GM21360 (cell line): Measurements from ENCODE around the gene CALCOCO1.

Experiments used
- ATAC-seq: cut with Tn5 transposase; IDR thresholded peaks from one replicate; pipeline ENCODE4 v1.9.1; 2021; ENCODE audit warnings: mild to moderate bottlenecking, moderate library complexity; ENCODE audit not compliant: unreplicated experiment

CALCOCO1 gene

DNA sequence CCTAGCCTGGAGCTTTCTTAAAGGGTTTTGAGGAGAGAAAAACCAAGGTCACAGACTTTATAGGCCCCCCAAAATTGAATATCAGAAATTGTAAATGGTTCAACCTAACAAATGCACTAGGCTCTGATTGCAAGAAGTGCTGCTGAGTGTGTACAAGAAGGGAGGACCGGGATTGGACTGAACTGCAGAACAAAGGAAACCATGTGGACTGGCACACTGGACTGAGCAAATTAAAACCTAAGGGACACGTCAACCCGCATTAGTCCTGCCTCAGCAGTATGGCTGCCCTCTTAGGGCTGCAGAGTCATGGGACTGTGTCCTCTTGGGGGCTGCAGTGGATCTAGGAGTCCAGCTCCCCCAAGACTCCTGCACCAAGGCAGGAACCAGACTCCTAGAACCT, 25.4 kb upstream of the CALCOCO1 start:
- ATAC-seq, result no peak

DNA sequence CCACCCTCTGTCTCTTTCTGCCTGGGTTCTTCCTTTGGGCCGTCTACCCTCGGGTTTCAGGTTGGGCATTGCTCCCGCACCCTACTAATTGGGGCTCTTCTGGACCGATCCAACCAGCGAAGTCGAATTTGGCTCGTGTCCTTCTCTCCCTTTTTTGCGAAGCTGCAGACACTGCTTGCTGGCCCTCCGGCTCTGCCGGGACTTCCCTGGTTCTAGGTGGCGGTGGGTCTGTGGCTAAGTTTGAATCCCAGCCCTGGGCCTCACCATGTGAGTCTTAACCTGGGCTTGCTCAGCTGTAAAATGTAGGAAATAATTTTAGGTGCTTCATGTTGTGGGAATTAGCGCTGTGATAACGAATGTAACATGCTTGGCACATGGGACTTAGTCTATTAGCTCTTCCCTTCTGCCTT, 24.9 kb upstream of the CALCOCO1 start:
- ATAC-seq, result no peak

DNA sequence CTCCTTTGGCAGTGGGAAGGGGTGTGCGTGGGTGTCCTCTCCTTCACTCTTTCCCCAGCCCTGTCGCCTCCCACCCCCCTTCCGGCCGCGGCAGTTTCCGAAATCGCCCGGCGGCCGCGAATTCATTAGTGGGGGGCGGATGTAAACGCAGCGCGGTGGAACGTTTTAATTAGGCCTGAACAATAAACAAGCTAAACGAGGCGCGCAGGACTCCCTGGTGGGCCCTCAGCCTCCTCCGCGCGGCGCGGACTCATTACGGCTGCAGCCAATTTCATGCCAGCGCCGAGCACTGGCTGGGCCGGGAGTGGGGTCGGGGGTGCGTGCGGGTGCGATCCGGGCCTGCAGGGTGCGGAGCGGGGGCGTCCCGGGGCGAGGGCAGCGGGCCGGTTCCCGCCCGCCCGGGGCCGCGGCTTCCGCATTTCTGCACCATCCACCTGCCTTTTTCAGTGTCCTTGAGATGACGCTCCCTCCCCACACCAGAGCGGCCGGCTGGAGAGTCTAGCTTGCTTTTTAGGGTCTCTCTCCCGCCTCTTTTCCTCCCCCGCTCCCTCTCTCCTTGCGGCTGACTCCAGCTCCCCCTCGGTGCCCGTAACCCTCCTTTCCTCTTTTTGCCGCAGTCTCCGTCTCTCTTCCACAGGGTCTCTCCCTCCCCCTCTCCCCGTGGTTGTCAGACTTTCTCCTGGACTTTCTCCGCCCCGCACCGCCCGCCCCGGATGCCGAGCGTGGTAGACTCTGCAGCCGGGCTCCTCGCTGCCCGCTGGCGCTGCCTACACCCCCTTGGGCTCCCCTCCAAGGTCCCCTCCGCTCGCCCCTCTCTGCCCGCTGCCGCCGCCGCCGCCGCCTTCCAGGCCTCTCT, 24.3 kb upstream of the CALCOCO1 start, which contains the start of gene CISTR:
CISTR (minus strand) TSS at position 644 of the 856 bp plus-strand sequence.
- ATAC-seq, result no peak

DNA sequence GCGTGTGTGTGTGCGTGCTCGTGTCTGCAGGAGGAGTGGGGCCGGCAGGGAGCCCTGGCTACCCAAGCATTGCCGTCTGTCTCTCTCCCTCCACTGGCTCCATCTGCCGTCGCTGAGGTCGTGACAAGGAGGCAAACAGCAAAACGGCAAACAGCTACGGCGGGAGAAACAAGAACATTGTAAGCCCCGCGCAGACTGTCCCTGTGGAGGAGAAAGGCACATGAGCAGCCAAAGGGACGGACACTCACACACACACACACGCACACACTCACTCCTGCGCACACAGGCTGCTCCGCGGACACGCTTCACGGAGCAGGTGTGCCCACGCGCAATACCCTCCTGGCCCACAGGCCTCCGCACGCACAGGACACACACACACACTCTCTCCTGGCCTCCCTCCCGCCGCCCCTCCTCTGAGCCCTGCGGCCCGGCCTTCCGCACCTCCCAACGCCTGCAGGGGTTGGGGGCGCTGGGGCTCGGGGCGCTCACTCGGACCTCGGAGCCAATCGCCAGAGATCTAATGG, 23.6 kb upstream of the CALCOCO1 start:
- no peak for ATAC-seq

DNA sequence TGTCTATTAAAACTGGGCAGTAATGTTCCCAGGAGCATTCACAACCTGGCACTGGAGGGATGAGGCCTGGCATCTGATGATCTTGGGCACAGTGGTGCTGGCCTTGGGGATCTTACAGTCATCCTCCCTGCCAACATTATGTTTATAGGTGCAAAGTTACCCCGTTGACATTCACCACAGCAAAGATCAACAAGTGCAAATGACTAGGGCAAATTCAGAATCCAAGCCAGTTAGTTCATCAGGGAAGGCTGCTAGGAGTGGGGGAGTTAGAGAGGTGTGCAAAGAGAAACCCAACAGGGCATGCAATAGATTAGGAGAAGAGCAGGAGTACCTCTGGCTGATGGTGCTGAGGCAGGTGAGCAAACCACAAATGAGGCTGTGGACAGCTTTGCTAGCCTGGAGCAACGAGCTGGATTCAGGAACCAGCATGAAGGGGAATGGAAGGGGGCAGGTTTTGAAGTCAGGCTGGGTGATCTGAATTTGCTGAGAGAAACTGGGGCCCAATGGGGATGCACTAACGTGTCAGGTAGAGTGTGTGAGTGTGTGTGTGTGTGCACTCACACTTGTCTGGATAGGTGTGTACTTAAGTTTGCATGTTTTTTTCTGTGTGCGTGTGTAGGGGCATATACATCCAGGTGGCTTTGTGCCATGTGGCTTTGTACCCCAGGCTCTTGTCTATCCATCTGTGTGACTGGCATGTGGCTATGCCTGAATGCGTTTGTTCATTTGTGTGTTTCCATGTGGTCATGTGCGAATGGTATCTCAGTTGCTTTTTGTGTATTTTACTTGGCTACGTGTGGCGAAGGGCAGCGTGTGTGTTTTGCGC, 22.9 kb upstream of the CALCOCO1 start:
- no peak for ATAC-seq

DNA sequence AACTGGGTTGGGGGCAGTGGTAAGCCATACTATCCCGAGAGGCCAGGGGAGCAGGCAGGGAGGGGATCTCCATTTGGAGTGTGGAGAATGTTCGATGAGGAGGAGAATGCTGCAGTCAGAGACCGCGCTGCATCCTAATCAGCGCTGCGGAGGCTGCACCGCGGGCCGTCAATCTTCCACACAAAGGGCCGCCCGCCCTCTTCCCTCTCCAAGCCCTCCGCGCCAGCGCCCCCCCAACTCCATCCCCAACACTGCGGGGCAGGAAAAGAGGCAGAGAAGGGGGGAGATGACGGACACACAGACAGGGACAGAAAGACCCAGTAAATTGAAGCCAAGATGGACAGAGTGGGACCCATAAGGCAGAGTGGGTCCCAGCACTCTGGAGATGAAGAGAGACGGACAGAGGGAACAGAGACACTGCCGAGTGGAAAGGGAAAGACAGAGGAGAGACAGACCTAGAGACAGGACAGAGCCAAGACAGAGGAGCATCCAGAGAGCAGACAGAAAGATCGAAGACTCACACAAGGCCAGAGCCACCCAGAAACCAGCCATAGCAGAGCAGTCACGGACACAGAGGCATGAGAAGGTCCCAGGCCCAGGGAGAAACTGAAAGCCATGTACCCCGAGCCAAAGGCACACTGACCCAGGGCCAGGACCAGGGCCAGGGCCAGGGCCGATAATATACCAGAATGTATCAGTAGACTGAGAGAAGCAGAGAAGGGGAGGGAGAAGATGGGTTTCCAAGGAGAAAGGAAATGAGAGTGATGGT, 21.0 kb upstream of the CALCOCO1 start:
- no peak for ATAC-seq

DNA sequence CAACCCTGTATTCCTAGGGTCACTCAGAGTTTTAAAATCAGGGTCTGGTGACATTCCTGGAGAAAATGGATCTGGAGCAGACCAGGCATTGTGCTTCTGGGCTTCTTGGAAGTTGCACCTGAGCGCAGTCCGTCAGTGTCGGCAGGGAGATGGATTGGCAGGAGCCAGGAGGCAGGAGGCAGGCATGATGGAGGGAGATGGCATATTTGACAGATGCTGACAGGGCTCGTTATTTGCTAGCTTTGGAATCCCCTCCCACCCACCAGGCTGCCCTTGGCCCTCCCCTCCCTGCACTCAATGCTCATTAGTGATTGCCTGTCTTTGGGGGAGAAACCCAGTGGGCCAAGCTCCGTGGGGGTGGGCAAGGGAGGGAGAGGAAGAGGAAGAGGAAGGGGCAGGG, 19.8 kb upstream of the CALCOCO1 start:
- no peak for ATAC-seq

DNA sequence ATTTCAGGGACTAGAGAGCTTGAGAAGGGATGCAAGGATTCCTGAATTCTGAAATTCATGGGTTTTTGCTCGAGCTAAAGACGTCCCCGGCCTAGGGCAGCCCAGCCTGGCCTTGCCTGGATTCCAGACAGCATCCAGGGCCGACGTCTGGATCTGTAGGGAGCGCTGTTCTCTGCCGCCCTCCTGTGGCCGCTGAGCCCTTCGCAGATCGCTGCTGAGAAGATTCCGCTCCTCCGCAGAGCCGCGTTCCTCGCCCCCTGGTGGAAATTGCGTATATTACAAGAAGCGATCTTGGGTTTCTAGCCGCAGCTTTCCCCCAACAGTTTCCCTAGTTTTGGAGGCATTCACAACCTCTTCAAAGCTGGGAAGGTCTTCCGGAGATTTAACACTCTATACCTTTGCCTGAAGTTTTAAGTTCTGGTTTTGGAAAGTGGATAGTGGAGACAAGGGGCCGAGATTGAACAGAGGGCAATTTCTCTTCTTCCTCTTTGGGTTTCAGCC, 19.4 kb upstream of the CALCOCO1 start:
- ATAC-seq, result peak; percentile 41

DNA sequence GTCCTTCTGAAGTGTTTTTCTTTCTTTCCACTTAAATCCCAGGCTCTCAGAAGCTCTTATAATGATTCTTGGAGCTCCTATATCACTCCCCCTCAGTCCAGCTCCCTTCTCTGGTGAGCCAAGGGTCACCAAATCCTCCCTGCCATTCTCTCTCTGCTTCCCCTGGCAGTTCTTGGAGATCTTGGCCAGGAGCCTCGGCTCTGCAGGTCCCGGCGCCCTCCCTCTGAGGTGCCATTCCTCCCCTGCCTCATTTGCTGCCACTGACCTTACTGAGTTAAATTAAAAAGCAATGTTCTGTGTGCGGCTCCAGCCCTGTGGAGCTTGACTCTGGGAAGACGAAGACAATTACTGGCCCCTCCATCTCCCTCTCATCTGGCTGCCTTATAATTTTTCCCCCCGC, 17.5 kb upstream of the CALCOCO1 start:
- ATAC-seq, result no peak

DNA sequence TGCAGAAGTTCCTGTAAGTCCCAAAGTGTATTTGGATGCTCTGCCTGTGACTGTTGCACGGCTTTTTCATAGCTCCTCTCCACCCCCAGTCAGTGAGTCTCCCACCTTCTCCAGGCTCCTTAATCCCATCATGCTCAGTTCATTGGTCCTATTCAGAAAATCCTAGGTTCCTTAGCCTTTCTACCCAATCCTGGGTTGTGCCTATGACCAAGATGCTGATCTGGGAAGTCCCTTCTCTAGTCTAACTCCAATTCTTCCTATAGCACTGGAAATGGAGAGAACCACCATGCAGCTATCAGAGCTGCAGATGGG, 16.8 kb upstream of the CALCOCO1 start:
- no peak for ATAC-seq

DNA sequence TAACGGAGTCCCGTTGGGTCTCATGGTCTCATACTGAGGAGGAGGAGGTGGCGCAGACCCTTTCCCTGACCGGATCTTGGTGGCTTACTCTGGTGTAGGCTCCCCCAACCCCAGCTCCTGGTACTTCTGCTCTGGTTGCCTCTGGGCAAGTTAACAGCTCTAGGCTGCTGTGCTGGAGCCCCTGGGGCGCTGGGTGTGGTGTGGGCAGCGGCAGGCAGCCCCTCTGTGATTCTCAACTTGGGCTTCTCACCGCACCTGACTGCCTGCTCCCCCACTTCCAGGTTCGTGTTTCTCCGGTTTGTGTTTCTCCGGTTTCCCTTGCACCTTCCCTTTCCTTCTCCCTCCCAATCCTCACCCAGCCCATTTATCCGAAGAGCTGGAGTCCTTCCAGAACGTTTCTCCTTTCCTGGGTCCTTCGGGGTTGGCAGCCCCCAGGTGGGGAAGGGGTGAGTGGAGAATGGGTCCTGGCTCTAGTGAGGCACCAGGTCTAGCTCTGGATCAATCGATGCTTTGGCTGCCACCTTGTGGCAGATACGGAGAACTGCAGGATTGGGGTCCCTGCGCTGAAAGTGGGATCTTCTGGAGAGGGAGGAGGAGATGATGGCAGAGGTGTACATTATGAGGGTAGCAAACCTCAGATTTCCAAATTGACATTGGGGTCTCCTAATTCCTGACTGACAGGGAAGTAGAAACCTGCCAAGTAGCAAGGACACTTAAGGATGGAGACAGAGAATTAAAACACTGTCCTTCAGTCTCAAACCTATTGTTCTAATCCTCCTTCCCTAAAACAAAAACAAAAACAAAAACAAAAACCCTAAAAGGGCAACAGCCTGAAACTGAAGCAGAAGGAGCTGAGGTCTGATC, 16.2 kb upstream of the CALCOCO1 start:
- ATAC-seq, result no peak

DNA sequence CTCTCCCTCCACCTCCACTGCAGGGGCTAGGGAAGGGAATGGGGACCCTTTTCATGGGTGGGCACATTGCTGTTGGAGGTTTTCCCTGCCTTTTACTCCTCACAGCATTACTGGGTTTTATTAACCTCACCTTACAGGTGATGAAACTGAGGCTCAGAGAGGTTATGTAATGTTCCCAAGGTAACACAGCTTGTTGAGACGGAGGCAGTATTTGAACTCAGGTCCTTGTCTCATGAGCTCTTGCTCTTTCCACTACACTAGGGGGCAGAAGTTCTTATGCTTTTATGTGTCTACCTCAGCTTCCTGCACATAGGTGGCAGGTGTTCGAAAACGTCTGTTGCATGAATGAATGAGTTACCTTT, 12.9 kb upstream of the CALCOCO1 start:
- ATAC-seq, result no peak

DNA sequence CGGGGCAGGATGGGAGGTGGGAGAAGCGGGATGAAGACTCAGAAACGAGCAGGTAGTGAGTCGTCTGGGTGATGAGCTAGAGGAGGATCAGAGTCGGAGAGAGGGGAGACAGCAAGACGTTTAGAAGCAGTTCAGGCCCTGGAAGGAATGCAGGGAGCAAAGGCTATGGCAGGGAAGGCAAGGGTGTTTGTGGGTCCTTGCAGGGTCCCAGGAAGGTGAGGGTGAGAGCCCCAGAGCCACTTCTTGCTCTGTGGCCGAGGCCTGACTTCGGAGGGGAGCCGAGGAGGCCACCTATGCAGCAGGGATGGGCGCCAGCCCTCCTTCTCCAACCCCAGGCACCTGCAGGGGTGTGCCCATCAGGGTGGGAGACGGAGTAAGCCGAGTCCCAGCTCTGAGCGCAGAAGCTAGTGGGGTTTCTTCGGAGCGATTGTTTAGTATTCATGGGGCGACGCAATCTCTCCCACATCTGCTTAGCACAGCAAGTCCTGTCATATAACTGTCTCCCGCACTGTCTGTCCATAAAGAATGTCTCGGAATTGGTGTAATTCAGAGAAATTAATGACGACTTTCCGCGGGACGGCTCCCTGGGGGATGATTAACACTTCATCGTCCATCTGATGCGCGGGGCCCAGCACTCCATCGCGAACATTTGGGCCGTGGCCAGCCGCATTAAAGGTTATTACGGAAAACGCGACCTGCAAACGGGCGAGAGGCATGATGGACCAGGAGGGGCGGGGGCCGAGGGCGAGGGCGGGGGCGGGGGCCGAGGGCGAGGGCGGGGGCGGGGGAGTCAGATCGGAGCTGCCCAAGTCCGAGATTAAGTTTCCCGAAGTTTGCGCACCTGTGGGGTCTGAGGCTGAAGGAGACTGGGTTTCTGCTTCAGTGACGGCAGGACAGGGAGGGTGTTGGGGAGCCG, 12.2 kb upstream of the CALCOCO1 start:
- ATAC-seq, result no peak

DNA sequence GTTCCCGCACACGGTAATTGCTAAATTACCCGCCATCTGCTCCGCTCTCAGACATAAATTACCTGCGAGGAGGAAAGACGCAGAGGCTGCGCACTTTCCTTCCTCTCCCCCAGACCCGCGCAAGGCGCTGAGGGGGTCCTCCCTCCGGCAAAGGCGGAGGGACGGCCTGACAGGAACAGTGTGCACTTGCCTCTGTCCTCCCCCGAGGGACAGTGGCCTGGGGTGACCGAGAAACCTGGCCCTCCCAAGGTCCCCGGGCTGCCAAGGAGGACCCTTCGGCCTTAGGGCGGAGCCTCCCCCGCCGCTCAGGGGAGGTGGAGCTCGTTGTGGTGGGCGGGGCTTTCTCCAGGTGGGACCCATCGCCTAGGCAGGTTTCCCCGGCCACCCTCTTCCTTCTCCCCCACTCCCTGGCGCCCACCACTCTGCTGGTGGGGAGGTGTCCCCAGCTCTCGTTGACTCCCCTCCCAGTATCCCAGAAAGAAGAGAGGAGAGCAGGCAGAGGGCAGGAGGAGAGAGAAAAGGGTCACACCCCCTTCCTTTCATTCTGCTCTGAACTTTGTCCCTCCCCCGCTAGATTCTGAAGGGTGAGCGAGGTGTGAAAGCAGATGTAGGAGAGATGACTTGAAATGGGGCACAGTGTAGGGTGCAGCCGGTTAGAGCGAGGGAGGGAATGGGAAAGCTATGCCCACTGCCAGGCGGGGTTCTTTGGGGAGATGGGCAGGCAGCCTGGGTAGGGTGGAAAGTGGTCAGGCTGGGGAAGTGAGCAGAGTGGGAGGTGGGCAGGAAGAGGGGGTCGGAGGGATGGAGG, 11.4 kb upstream of the CALCOCO1 start:
- ATAC-seq, result no peak

DNA sequence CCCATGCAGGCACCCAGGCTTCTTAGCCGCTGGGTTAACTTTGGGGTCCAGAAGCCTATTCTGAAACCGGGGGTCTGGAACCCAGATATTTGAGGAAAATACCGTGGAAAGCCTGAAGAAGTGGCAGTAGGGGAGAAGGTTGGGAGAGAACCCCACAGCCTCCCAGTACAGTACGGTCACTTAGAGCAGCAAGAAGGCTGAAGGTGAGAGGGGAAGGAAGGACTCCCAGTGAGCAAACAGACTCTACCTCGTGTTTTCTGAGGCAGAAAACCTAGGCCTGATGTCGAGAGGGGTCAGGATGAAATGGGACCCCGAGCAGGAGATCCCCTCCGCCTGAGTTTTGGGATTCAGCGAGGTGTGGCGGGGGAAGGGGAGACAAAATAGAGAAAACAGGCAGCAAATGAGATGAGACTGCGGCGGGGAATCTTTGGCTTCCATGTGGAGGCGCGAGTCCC, 10.7 kb upstream of the CALCOCO1 start:
- ATAC-seq, result no peak

DNA sequence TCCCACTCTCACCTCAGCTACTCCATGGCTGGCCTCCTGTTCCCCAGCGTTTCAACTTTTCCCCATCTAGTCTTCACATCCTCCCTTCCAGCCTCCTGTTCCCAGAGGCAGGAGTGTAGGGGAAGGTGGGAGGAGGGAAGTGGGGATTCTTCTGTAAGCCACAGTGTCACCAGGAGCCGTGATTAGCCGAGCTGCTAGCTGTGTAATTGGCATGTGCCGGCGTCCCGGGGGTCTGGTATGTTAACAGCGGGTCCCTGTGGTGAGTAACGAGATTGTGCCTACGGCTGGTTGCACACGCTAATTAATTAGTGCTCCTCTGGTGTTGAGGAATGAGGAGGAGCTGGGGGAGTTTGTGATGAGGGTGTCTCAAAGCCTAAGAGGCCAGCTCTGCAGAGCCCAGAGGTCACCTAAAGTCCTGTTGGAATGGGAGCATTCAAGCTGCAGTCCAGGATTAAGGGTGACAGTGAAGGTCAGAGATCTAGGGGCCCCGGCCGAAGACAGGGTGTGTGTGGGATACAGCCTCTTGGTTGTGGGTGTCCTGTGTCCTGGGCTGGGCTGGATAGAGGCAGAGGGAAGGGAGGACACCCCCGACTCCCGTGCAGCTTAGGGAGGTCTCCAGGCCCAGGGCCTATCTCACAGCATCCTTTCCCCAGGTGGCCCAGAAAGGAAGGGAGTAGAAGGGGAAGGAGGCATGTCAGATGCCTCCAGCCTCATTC, 10.0 kb upstream of the CALCOCO1 start:
- ATAC-seq, result no peak

DNA sequence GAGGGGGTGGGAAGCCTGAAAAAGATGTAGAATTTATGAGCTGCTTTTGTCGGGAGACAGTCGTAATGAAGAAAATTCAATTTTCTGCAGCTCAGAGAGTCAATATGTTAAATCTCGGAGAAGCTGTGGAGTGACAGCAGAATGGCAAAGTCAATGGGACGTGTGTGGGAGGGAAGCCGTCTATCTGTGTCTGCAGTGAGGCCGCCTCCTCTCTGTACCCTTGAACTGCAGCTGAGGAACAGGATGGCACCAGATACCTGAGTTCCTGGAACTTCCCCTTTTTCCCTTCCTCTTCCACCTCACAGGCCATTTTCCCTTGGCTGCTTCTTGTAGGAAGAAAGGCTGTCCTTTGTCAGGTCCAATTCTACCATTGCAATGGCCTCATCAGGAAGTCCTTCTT, 9.3 kb upstream of the CALCOCO1 start:
- ATAC-seq, result no peak

DNA sequence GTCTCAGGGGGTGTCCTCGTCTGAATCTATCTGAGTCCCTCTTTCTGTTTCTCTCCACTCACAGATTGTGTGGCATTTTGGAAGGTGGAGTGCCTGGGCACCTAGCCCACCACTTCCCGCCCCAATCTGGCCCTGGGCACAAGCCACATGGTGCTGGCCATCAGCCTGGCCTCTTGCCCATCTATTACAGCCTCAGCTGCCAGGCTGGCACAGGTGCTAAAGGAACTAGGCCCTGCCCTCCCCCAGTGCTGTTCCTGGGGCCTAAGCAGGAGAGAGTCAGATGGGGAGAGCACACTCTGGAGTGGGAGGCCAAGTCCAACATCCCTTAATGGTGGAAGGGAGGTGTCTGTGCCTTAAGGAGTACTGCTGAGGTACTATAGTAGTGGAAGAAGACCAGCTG, 8.3 kb upstream of the CALCOCO1 start:
- ATAC-seq, result no peak
